ENCODE measurements around the gene ABI1.

The ABI1 gene

DNA sequence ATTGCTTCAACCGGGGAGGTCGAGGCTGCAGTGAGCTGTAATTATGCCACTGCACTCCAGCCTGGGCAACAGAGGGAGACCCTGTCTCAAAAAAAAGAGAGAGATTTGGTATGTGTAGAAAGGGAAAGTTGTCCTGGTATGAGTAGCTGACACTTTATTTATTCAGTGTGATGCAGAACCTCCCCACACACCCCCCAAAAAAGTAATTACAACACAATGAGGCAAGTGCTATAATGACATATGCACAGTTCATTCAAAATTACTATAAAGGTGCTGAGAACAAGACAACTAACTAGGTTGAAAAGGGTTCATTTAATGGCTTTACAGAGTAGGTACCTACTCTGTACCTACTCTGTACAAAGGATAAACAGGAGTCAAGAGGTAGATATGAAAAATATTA lies 83.1 kb downstream of the ABI1 start:
- no peak for TF ChIP-seq REST (IDR thresholded peaks at IDR 0.05; ENCODE audit: insufficient replicate concordance, low read depth)
- no peak for TF ChIP-seq POLR2AphosphoS5 (IDR thresholded peaks at IDR 0.05; ENCODE audit: low read depth)
- TF ChIP-seq SPI1 (IDR thresholded peaks at IDR 0.05; ENCODE audit: borderline replicate concordance, low read depth) = no peak
- TF ChIP-seq GABPA (IDR thresholded peaks at IDR 0.05; ENCODE audit: low read depth) = no peak
- no peak for TF ChIP-seq CTCF (IDR thresholded peaks at IDR 0.05; ENCODE audit: insufficient read depth, low read length)
- DNase-seq (ENCODE audit: low read depth in 1 of 2, low spot score in 1 of 2) = no peak
- Histone ChIP-seq H3K4me3 (replicated peaks; ENCODE audit: insufficient read depth, low read length) (no peak overlapping the region), H3K27me3 (ENCODE audit: insufficient read depth, poor library complexity, severe bottlenecking) (no peaks in the 10 kb centered on the region), H3K27ac (replicated peaks) (no peak overlapping the region)

GRCh38 chr10:26776258-26776657 lies 84.5 kb downstream of the ABI1 start:
- no peak for DNase-seq (ENCODE audit: low read depth in 1 of 2, low spot score in 1 of 2)
- Histone ChIP-seq H3K27me3 (ENCODE audit: insufficient read depth, poor library complexity, severe bottlenecking) (no peaks in the 10 kb centered on the region), H3K4me3 (replicated peaks; ENCODE audit: insufficient read depth, low read length) (no peak overlapping the region), H3K27ac (replicated peaks) (no peak overlapping the region)
- no peak for TF ChIP-seq POLR2AphosphoS5 (IDR thresholded peaks at IDR 0.05; ENCODE audit: low read depth)
- no peak for TF ChIP-seq SPI1 (IDR thresholded peaks at IDR 0.05; ENCODE audit: borderline replicate concordance, low read depth)
- no peak for TF ChIP-seq GABPA (IDR thresholded peaks at IDR 0.05; ENCODE audit: low read depth)
- TF ChIP-seq REST (IDR thresholded peaks at IDR 0.05; ENCODE audit: insufficient replicate concordance, low read depth) = no peak
- TF ChIP-seq CTCF (IDR thresholded peaks at IDR 0.05; ENCODE audit: insufficient read depth, low read length) = no peak

DNA sequence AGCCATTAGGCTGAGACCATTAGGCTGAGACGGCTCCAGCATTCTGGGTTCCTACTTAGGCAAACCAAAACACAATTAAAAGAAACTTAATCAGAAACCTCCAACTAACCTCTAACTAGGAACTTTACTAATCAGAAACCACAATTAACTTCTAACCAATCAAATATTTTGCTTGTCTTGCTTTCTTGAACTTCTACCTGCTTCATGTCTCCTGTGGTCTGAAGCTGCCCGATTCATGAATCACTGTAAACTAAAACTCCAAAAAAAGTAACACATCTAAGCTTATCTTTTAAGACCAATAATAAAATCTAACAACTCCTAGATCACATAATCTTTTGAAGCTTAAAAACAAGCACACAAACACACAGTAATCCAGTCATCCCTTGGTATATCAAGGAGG lies 87.1 kb downstream of the ABI1 start:
- TF ChIP-seq GABPA (IDR thresholded peaks at IDR 0.05; ENCODE audit: low read depth) (no peak), SPI1 (IDR thresholded peaks at IDR 0.05; ENCODE audit: borderline replicate concordance, low read depth) (no peak), REST (IDR thresholded peaks at IDR 0.05; ENCODE audit: insufficient replicate concordance, low read depth) (no peak), POLR2AphosphoS5 (IDR thresholded peaks at IDR 0.05; ENCODE audit: low read depth) (no peak), CTCF (IDR thresholded peaks at IDR 0.05; ENCODE audit: insufficient read depth, low read length) (no peak)

More for the DNA sequence above, 87.1 kb downstream of the ABI1 start:
- H3K4me3 ChIP-seq (replicated peaks; ENCODE audit: insufficient read depth, low read length) = no peak overlapping the region
- no peaks in the 10 kb centered on the region for H3K27me3 ChIP-seq (ENCODE audit: insufficient read depth, poor library complexity, severe bottlenecking)
- DNase-seq (ENCODE audit: low read depth in 1 of 2, low spot score in 1 of 2) = no peak
- no peak overlapping the region for H3K27ac ChIP-seq (replicated peaks)

Data from HL-60 (cell line).